HG03520 (cell line): ENCODE measurements around the gene UTS2B.

Experiments used
- ATAC-seq: cut with Tn5 transposase; IDR thresholded peaks from one replicate; pipeline ENCODE4 v1.9.1; 2021; ENCODE audit warnings: mild to moderate bottlenecking, moderate library complexity; ENCODE audit not compliant: unreplicated experiment

Gene UTS2B

DNA sequence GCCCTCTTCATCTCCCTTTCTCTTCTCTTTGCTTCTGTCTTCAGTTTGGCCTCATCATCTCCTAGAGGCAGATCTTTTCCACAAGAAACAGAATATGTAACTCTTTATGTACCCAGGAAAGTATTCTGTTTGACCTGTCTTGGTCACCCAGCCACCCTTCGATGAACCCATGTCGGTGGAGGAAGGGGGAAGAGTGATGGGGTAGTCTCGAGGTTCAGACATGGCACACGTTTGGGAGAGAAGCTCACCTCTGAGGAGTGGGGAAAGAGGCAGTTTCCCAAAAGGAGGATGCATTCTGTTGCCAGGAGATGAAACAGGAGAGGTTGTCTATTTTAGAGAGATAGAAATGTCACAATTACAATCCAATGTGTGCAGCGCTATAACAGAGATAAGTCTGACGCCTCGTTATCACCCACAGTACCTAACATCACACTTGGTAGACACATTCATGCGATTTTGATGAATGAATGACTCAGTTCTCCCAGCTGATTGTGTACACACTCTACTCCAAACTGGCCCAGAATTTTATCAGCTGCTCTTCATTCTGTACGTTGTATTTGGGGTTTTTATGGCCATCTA, 1.9 kb downstream of the UTS2B start:
- no peak for ATAC-seq

DNA sequence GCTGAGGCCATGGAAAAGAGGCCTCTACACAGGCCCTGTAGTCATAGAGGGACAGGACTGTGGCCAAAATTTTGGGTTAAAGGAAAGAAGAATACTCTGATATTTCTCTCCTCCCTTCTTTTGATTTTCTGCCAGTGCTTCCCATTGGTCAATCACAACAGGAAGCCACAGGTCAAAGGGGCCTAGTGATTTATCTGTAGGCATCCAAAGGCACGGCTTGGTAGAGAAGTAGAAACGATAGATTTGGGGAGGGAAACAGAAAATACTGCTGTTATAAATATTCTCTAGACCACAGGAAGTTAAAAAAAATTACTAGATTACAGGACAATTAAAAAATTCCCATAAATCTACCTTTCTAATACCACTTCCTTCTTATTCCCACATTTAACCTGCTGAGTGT, 2.8 kb downstream of the UTS2B start:
- ATAC-seq = no peak

GRCh38 chr3:191324936-191325335, 5.4 kb downstream of the UTS2B start:
- no peak for ATAC-seq

- ATAC-seq = no peak
Measured at GRCh38 chr3:191321019-191321767, 9.1 kb downstream of the UTS2B start.

DNA sequence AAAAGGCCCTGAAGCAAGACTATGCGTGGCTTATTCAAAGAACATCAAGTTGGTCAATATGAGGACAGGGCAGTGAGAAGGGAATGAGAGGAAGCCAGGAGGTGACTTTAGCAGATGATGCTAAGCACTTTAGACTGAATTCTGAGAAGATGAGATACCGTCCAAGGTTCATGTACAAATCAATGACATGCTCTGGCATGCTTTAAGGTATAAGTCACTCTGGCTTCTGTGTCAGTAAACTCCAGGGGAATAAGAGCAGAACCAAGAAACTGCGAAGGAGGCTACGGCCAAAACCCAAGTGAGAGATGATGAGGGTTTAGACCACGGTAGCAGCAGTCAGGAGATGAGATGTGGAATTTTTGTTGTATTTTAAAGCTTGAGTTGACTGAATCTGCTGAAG, 10.0 kb downstream of the UTS2B start:
- no peak for ATAC-seq

DNA sequence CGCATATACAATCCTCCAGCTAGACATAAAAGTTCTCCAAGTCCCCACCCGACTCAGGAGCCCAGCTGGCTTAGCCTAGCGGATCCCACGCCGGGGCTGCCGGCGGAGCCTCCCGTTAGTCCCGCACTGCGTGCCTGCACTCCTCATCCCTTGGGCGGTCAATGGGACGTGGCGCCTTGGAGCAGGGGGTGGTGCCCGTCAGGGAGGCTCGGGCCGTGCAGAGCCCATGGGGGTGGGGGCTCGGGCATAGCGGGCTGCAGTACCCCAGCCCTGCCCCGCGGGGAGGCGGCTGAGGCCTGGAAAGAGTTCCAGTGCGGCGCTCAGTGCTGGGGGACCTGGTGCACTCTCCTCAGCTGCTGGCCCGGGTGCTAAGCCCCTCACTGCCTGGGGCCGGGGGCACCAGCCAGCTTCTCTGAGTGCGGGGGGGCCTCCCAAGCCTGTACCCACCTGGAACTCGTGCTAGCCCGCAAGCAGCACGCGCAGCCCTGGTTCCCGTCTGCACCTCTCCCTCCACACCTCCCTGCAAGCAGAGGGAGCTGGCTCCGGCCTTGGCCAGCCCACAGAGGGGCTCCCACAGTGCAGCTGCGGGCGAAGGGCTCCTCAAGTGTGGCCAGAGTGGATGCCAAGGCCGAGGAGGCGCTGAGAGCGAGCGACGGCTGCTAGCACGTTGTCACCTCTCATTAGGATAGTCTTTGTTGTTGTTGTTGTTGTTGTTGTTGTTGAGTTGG, 13.3 kb downstream of the UTS2B start:
- no peak for ATAC-seq

DNA sequence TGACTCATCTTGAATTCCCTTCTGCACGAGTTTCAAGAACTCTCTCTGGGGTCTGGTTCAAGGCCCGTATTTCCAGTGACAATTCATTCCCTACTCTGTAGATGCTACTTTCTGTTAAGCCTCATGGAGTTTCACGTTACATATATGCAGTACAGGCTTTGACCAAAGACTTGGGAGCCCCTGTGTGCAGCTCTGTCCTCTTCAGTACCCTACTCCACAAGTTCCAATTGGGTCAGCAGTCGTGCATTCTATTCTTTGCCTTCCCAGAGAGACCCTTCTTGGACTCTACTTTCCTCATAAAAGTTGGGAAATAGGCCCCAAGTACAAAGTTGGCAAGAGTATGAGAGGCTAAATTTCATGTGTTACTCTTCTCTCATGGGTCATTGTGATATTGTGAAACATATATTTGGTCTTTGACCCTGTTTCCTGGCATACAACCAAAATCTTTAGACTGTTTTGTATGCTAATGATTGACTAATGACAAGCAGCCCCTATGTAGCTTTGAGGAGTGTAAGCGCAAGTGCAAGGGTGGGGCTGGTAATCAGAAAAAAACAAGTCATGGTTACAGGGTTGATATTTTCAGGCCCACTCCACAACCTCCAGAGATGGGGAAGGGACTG, 16.1 kb downstream of the UTS2B start:
- no peak for ATAC-seq

- no peak for ATAC-seq
Measured at GRCh38 chr3:191313296-191313695, 17.0 kb downstream of the UTS2B start.

DNA sequence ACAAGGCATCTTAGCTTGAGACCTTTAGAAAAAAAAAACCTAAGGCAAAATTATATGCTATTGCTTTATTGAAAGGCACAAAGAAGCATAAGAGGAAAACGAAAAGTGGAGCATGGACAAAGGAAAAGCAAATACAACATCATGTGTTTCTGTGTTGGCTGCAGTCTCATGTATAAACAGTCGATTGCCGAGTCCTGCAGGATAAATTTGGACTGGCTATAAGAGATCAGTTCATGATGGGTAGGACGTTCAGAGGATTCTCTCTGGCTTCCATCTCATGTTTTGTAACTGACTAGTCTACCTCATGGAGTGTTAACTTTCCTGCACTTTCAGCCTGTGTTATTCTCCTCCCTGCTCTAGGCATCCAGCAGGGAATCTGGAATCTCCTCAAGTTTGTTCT, 23.0 kb downstream of the UTS2B start:
- no peak for ATAC-seq

DNA sequence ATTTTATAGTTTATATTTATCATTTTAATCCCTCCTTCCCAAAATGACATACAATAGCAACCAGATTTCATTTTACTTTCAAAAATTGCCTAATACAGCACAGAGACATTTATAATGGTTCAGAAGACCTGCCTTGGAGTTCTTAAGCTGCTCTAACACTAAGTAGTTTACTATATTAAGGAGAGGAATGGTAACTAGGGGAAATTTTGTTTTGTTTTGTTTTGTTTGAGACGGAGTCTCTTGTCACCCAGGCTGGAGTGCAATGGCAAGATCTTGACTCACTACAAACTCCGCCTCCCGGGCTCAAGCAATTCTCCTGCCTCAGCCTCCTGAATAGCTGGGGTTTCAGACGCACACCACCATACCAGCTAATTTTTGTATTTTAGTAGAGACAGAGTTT, 23.9 kb downstream of the UTS2B start:
- no peak for ATAC-seq

- no peak for ATAC-seq
Measured at GRCh38 chr3:191303596-191303995, 26.7 kb downstream of the UTS2B start.

- no peak for ATAC-seq
Measured at GRCh38 chr3:191302451-191302850, 27.9 kb downstream of the UTS2B start.

DNA sequence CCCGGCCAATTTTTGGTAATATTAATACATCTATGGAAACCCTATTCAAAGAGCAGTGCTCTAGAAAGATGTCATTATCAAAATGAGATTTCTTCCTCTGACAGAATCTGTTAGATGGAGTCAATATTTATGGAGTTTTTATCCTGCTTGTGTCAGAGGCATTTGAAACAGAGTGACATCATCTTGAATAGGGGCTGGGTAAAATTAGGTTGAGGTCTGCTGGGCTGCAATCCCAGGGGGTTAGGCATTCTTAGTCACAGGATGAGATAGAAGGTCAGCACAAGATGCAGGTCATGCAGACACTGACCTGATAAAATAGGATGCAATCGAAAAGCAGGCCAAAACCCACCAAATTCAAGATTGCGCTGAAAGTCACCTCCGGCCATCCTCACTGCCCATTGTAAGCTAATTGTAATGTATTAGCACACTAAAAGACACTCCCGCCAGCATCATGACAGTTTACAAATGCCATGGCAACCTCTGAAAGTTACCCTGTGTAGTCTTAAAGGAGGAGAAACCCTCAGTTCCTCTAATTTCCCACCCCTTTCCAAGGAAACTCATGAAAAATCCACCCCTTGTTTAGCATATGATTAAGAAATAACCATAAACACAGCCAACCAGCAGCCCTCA, 28.4 kb downstream of the UTS2B start:
- ATAC-seq = no peak

- ATAC-seq = peak; percentile 83
Measured at GRCh38 chr3:191301017-191301416, 29.3 kb downstream of the UTS2B start.

GRCh38 chr3:191300422-191300821, 29.9 kb downstream of the UTS2B start:
- no peak for ATAC-seq

GRCh38 chr3:191298846-191299245, 31.5 kb downstream of the UTS2B start:
- ATAC-seq = no peak

DNA sequence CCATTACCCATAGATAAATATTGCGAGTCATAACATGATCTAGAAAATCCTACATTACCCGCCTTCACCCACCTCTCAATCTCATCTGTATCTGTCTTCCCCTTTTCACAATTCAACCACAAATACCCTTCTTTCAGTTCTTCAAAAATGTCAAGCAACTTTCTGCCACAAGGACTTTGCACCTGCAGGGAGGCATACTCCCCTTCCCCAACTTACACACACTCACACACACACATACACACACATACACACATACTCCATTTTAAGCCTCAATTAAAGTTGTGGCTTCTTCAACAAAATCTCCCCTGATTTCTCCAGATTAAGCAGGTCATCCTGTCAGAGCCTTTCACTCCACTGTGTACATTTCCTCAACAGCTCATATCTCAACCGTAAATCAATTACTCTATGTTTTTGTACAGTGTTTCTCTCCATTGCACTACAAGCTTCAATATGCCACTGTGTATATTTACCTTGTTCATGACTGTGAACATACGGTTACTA, 34.2 kb downstream of the UTS2B start:
- peak; percentile 83 for ATAC-seq

DNA sequence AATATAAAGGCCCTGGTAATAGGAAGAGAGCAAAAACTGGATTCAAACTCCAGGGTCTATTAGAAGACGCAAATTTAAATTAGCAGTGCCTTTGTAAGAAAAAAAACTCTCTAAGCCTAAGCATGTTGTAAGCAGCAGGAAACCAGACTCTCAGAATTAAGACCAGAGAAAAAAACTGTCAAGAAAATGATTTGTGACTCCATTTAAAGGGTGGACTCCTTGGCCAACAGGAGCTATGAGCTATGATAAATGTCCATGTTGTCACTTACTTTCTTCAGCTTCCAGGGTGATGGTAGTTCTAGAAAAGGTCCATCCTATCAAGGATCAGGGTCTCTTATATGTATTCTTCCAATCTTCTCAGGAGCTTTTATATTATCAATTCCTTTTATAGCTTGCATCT, 36.0 kb downstream of the UTS2B start:
- no peak for ATAC-seq

- no peak for ATAC-seq
Measured at GRCh38 chr3:191292243-191293015, 37.9 kb downstream of the UTS2B start.

- peak; percentile 87 for ATAC-seq
Measured at GRCh38 chr3:191290311-191291025, 39.9 kb downstream of the UTS2B start.
